GM18951 (cell line): ENCODE measurements around the gene DDA1.

Source experiments
- POLR2A ChIP-seq: IDR thresholded peaks from 4 replicates; pipeline ENCODE4 v1.6.1; 2011; ENCODE audit warnings: mild to moderate bottlenecking; ENCODE audit not compliant: insufficient read length, insufficient read depth; ENCODE audit errors: extremely low read depth
- in situ Hi-C: fragments of 300-500 bp; cut with MboI; formaldehyde crosslinking; loops from one replicate; pipeline ENCODE4 v1.12.0; 2022; ENCODE audit warnings: low sequenced_read_pairs, mixed read lengths, inconsistent platforms; ENCODE audit not compliant: unreplicated experiment

Gene DDA1

GRCh38 chr19:17365361-17365760 lies 56.0 kb downstream of the DDA1 start:
- in situ Hi-C loops = no loop called here
- TF ChIP-seq POLR2A = no peak

DNA sequence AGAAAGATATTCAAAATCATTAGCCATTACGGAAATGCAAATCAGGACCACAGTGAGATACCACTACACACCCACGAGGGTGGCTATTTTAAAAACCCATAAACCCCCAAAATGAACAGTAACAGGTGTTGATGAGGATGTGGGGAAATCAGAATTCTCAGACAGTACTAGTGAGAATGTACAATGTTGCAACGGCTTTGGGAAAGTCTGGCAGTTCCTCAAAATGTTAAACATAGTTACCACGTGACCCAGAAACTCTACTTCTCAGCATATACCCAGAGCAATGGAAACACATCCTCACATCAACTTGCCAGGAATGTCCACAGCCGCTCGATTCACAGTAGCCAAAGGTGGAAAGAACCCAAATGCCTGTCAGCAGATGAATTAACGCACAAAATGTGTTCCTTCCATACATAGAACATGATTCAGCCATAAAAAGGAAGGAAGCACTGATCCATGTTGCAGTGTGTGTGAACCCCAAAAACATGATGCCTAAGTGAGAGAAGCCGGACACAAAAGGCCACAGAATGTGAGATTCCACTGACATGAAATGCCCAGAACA lies 60.7 kb downstream of the DDA1 start:
- no peak for TF ChIP-seq POLR2A
- in situ Hi-C loops = no loop called here
